Thyroid gland (tissue), 4 donors: ENCODE measurements around the gene BTRC. TPM values are rescaled to one million over a fixed set of nuclear protein-coding genes. Genes with fewer than 3 reads are reported as not detected.

ENCODE experiments used
- DNase-seq, 2 donors: peaks; one replicate each; pipeline ENCODE4 v3.0.0-alpha.2; 2019
- H3K27ac ChIP-seq, 3 donors: fragments of 200-600 bp; sonication (generic); 1 replicate in 2 of 3; 2 replicates in 1 of 3; pipeline ENCODE4 v1.5.1; 2016 to 2019; ENCODE audit warnings: mild to moderate bottlenecking in 1 of 3, moderate library complexity in 1 of 3
- H3K27me3 ChIP-seq: fragments of 200-600 bp; sonication (generic); one replicate; pipeline ENCODE4 v1.5.1; 2019
- H3K36me3 ChIP-seq, 2 donors: fragments of 200-600 bp; sonication (generic); one replicate each; pipeline ENCODE4 v1.5.1; 2016 to 2019
- H3K4me1 ChIP-seq, 2 donors: fragments of 200-600 bp; sonication (generic); one replicate each; pipeline ENCODE4 v1.5.1; 2017 to 2019
- H3K4me3 ChIP-seq, 3 donors: fragments of 200-600 bp; sonication (generic); replicated peaks in 1 of 3; 1 replicate in 2 of 3; 2 replicates in 1 of 3; pipeline ENCODE4 v1.5.1; 2016; ENCODE audit warnings: mild to moderate bottlenecking in 1 of 3
- H3K9me3 ChIP-seq: fragments of 200-600 bp; sonication (generic); one replicate; pipeline ENCODE4 v1.5.1; 2017
- POLR2A ChIP-seq, 2 donors: fragments of 450-650 bp; IDR thresholded peaks; one replicate each; pipeline ENCODE4 v1.6.1; 2017; ENCODE audit warnings: antibody characterized with exemption in 2 of 2, mild to moderate bottlenecking in 2 of 2, moderate library complexity in 1 of 2
- WGBS, 2 donors: methylation state at CpG; one replicate each; pipeline ENCODE4 v1.1.5; 2017; 5-methylcytosine and 5-hydroxymethylcytosine counted together
- intact Hi-C: fragments of 100-400 bp; cut with DNase I; formaldehyde crosslinking; loops from one replicate; pipeline ENCODE4 v1.15.1; 2023
- total RNA-seq, 4 donors: library from RNA; depleted of rRNA; stranded (reverse); fragments of >200 nt; gene quantifications; one replicate each; pipeline ENCODE4 v1.2.3, GENCODE V29; 2016
- TF ChIP-seq, protein P1 (sequence below), 6 experiments: fragments of 200-600 bp in 3 of 6; fragments of 450-650 bp in 3 of 6; sonication (generic) in 3 of 6; IDR thresholded peaks; one replicate each; pipeline ENCODE4 v1.5.1; 2016 to 2019; ENCODE audit warnings: antibody characterized with exemption in 6 of 6, mild to moderate bottlenecking in 2 of 6, inconsistent platforms in 1 of 6, moderate library complexity in 1 of 6

Gene BTRC
- total RNA-seq, 4 donors from 2014 or later: 14.5 to 70.4 (median 22.7) TPM

DNA sequence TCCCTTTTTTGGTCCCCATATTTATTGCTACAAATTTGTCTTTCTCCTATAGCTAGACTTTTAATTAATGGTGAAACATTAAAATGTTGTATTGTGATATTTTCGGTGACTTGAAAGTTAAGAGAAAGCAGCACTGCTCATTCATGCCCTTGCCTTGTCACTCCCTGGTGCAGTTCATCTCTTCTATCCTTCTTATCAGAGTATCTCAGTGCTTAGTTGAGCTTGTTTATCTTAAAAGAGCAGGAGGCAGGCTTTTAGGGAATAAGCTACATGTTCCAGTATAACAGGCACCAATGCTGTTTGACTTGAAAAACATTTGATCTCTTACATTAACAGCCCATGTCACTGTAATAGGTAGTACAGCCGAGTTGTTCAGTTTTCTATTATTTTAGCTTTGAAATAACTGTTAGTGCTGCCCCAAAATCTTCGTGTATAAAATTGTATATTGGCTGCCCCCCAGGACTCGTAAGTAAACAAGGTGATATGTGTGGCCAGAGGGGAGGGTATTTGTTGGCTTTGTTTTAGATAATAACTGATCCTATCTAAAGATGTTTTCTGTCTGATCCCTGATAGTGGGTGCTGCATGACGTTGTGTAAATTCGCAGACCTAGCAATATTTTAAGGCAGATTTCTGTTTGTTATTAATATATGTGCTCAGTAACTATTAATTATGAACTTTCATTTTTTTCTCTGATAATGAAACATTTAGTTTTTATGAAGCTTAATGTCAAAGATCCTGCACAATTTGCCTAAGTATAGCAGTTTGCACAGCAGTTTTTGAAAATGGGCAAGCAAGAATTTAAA is 96.5 kb downstream of the BTRC start:
- 84 to 86% methylated on average over 6 of the region's 6 CpGs for WGBS, 2 donors
- Histone ChIP-seq H3K9me3 (no peaks in the 10 kb centered on the region), H3K27ac (no peak overlapping the region), H3K4me3 (no peak overlapping the region), H3K27me3 (no peaks in the 10 kb centered on the region), H3K36me3 (no peaks in the 10 kb centered on the region), H3K4me1 (peaks cover 0 to 6% of the 10 kb centered on the region in 2 donors)
- TF ChIP-seq, protein P1, sequence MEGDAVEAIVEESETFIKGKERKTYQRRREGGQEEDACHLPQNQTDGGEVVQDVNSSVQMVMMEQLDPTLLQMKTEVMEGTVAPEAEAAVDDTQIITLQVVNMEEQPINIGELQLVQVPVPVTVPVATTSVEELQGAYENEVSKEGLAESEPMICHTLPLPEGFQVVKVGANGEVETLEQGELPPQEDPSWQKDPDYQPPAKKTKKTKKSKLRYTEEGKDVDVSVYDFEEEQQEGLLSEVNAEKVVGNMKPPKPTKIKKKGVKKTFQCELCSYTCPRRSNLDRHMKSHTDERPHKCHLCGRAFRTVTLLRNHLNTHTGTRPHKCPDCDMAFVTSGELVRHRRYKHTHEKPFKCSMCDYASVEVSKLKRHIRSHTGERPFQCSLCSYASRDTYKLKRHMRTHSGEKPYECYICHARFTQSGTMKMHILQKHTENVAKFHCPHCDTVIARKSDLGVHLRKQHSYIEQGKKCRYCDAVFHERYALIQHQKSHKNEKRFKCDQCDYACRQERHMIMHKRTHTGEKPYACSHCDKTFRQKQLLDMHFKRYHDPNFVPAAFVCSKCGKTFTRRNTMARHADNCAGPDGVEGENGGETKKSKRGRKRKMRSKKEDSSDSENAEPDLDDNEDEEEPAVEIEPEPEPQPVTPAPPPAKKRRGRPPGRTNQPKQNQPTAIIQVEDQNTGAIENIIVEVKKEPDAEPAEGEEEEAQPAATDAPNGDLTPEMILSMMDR (IDR thresholded peaks at IDR 0.05): no peak
- no peak for TF ChIP-seq POLR2A (IDR thresholded peaks at IDR 0.05)
- intact Hi-C loops: no loop called here
- no peak for DNase-seq

DNA sequence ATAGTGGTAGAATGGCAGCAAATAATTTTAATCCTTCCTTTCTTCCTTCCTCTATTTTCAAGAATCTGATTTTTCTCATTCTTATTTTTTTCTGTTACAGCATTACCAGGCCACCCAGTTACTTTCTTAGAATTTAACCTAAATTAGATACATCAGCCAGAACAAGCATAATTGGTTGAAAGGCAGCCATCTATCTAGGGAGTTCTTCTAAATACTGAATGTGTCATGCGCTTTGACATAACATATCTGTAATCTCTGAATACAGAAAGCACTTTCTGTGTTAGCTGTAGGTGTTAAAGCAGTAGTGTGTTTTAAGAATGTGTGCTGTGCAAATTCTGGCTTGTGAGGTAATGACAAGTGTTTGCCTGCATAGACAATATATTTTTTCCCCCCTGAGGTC is 97.3 kb downstream of the BTRC start:
- intact Hi-C loops: no loop called here

DNA sequence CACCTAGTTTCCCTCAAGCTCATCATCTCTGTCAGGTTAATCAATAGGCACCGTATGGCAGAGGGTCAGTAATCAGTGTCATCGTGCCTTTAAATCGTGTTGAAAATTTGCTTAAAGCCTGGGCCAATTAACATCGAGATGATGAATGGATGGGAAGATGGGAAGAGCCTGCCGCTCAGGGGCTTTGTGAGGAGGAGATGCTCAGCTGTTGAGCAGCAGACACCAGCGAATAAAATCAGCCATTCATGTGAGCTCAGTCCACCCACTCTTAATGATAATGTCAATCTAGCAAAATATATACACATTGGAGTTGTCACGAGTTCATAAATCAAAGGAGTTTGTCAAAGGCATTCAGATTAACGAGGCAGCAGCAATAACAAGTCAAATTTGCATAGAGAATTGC is 97.7 kb downstream of the BTRC start:
- Histone ChIP-seq H3K4me3 (no peak overlapping the region), H3K27ac (no peak overlapping the region), H3K4me1 (peaks cover 0 to 6% of the 10 kb centered on the region in 2 donors), H3K27me3 (no peaks in the 10 kb centered on the region), H3K9me3 (no peaks in the 10 kb centered on the region), H3K36me3 (no peaks in the 10 kb centered on the region)
- TF ChIP-seq POLR2A (IDR thresholded peaks at IDR 0.05): no peak
- TF ChIP-seq, protein P1 (IDR thresholded peaks at IDR 0.05): no peak
- no peak for DNase-seq
- 85% methylated on average over 8 of the region's 8 CpGs for WGBS, 2 donors
- intact Hi-C loops: no loop called here

More for the DNA sequence above, 97.3 kb downstream of the BTRC start:
- no peak overlapping the region for H3K27ac ChIP-seq
- no peak for TF ChIP-seq POLR2A (IDR thresholded peaks at IDR 0.05)
- TF ChIP-seq, protein P1 (IDR thresholded peaks at IDR 0.05): no peak
- DNase-seq: no peak
- no peaks in the 10 kb centered on the region for H3K9me3 ChIP-seq
- H3K27me3 ChIP-seq: no peaks in the 10 kb centered on the region
- H3K4me1 ChIP-seq: peaks cover 0 to 6% of the 10 kb centered on the region in 2 donors
- no peak overlapping the region for H3K4me3 ChIP-seq
- WGBS, 2 donors: 94 to 98% methylated on average over 1 of the region's 1 CpG
- no peaks in the 10 kb centered on the region for H3K36me3 ChIP-seq

DNA sequence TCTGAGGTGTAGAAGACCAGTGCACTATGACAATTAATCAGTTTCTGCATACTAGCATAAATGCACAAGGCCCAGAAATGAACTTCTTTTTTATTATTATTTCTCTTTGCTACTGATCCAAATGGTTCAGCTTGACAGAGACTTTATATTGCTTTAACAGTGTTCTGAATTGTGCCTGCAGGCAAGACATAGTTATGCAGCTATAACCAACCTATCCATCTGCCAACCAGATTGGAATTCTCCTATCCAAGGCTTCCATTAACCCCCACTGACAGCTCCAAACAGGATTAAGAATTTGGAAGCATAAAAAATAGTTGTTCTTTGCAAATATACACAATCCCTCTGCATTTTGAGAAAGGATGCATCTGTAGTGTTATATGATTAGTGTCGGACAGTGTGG is 98.2 kb downstream of the BTRC start:
- H3K4me1 ChIP-seq: peaks cover 0 to 2% of the 10 kb centered on the region in 2 donors
- no peaks in the 10 kb centered on the region for H3K36me3 ChIP-seq
- 100% methylated on average over 1 of the region's 1 CpG for WGBS, 2 donors
- no peak overlapping the region for H3K4me3 ChIP-seq
- no peaks in the 10 kb centered on the region for H3K9me3 ChIP-seq
- H3K27me3 ChIP-seq: no peaks in the 10 kb centered on the region
- TF ChIP-seq, protein P1 (IDR thresholded peaks at IDR 0.05): no peak
- TF ChIP-seq POLR2A (IDR thresholded peaks at IDR 0.05): no peak
- no peak overlapping the region for H3K27ac ChIP-seq
- intact Hi-C loops: no loop called here
- no peak for DNase-seq

DNA sequence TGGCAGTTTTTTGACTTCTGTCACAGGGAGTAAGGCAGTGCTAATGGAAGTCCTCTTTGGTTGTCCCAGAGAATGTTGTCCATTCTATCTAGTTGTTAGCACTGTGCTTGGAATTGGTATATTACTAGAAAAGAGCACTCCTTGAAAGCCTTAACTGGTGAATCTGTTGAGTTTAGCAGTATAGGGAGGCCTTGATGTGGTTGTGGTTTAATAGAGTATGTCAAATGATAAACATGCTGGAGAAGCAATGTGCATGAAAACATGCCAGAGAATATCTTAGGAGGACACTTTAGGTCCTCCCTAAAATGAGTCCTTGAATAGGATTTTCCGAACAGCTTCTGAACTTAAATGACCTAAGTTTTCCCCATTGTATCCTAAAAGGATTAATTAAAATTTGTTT is 98.6 kb downstream of the BTRC start:
- Histone ChIP-seq H3K27ac (no peak overlapping the region), H3K4me3 (no peak overlapping the region), H3K27me3 (no peaks in the 10 kb centered on the region), H3K36me3 (no peaks in the 10 kb centered on the region), H3K9me3 (no peaks in the 10 kb centered on the region), H3K4me1 (no peaks in the 10 kb centered on the region)
- intact Hi-C loops: no loop called here
- no peak for TF ChIP-seq POLR2A (IDR thresholded peaks at IDR 0.05)
- TF ChIP-seq, protein P1 (IDR thresholded peaks at IDR 0.05): no peak
- WGBS, 2 donors: 93 to 98% methylated on average over 1 of the region's 1 CpG
- no peak for DNase-seq
